PFSK-1 (cell line): ENCODE data around the gene CNOT11.

Source experiments
- FOXP2 ChIP-seq: optimal IDR thresholded peaks from 2 replicates; pipeline ENCODE3; 2011; ENCODE audit warnings: borderline replicate concordance, control low read depth, inconsistent platforms; ENCODE audit not compliant: insufficient read depth; ENCODE audit errors: extremely low read length, extremely low read depth
- POLR2AphosphoS5 ChIP-seq: IDR thresholded peaks from 2 replicates; pipeline ENCODE4 v1.6.1; 2012; ENCODE audit warnings: low read depth, mild to moderate bottlenecking, control low read depth, low read length, moderate library complexity
- REST ChIP-seq, 2 experiments: IDR thresholded peaks; 2 replicates each; pipeline versions ENCODE4 v1.6.1 to v1.8.0; 2011 to 2012; ENCODE audit warnings: low read depth in 2 of 2, low read length in 2 of 2, control low read depth in 1 of 2, inconsistent platforms in 1 of 2, mild to moderate bottlenecking in 1 of 2, moderate library complexity in 1 of 2; ENCODE audit not compliant: insufficient read depth in 1 of 2
- SIN3A ChIP-seq: IDR thresholded peaks from 2 replicates; pipeline ENCODE4 v1.6.1; 2012; ENCODE audit warnings: mild to moderate bottlenecking, low read length, moderate library complexity, borderline replicate concordance; ENCODE audit not compliant: insufficient read depth
- TAF1 ChIP-seq: IDR thresholded peaks from 2 replicates; pipeline ENCODE4 v1.6.1; 2012; ENCODE audit warnings: low read length, control low read depth, borderline replicate concordance; ENCODE audit not compliant: insufficient read depth

Gene CNOT11

DNA sequence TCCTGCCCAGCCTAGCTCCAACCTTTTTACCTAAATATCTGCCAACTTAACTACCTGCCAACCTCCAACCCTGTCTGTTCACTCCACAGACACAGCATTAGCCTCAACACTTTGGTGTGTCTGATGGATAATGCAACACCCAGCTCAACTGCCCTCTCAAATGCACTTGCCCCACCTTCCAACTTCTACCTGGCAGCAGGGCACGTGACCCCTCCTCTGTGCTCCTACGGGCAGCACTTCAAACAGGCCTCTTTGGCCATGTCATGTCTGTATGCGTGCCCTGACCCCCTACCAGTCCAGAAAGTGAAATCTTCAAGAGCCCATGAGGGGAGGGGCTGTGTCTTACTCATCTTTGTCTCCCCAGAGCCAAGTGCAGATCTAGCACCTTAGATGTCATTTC is 30.3 kb downstream of the CNOT11 start:
- TF ChIP-seq TAF1: no peak
- no peak for TF ChIP-seq REST (IDR thresholded peaks at IDR 0.05; ENCODE audit: insufficient read depth in 1 of 2, low read depth in 2 of 2, low read length in 2 of 2)
- TF ChIP-seq POLR2AphosphoS5: no peak

DNA sequence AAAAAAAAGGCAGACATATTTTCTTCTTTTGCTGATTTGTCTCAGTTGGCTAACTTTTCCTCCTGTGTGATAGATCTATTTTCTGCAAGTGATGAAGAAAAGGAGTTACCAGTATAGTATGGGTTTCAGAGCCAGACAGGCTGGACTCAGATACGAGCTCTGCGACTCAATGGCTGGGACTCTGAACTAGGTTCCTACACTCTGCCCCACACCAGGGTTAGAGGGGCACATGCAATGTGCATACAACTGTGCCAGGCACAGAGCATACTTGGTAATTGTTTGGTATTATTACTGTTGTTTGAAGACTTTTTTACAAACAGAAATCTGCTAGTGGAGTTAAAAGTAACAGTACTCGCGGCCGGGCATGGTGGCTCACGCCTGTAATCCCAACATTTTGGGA is 34.0 kb downstream of the CNOT11 start:
- TF ChIP-seq FOXP2 (no peak), POLR2AphosphoS5 (no peak), TAF1 (no peak)

GRCh38 chr2:101287303-101287702 is 34.6 kb downstream of the CNOT11 start:
- no peak for TF ChIP-seq FOXP2
- no peak for TF ChIP-seq REST (IDR thresholded peaks at IDR 0.05; ENCODE audit: insufficient read depth in 1 of 2, low read depth in 2 of 2, low read length in 2 of 2)
- TF ChIP-seq SIN3A: no peak
- no peak for TF ChIP-seq TAF1
- no peak for TF ChIP-seq POLR2AphosphoS5

DNA sequence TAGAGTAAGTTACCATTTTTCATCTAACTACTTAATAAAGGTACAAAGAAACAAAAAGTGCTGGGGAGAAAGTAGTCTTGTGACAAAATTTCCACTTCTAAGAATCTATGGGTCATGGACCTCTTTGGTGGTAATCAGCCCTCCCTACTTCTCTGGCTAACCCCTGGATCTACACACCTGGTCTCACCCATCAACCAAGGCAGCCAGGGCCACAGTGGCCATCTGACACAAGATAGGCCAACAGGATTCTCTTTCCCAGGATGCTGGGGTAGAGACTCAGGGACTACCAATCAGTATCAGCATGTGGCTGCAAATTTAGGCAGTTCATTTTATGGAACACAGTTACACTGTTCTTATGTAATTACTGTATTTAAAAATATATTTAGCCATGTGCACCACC is 38.0 kb downstream of the CNOT11 start:
- TF ChIP-seq POLR2AphosphoS5 (no peak), REST (IDR thresholded peaks at IDR 0.05; ENCODE audit: insufficient read depth in 1 of 2, low read depth in 2 of 2, low read length in 2 of 2) (no peak), TAF1 (no peak), FOXP2 (no peak), SIN3A (no peak)

DNA sequence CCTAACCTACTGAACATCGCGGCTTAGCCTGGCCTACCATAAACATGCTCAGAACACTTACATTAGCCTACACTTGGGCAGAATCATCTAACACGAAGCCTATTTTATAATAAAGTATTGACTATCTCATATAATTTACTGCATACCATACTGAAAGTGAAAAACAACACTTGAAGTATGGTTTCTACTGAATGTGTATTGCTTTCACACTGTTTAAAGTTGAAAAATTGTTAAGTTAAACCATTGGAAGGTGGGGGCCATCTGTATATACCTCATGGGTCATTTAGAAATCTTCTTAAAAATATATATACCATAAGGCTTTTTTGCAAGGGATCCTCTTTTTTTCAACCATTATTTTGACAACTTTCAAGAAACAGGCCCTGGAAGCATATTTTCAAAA is 39.3 kb downstream of the CNOT11 start:
- TF ChIP-seq TAF1 (no peak), SIN3A (no peak), POLR2AphosphoS5 (no peak), FOXP2 (no peak), REST (IDR thresholded peaks at IDR 0.05; ENCODE audit: insufficient read depth in 1 of 2, low read depth in 2 of 2, low read length in 2 of 2) (no peak)
